ENCODE results near the gene NKAP. TPM values are rescaled to one million over a fixed set of nuclear protein-coding genes. Genes with fewer than 3 reads are reported as not detected.
"Not testable (repeated sequence)": the region's sequence is repeated elsewhere in the genome, so short reads cannot be mapped to it uniquely, and the experiment has no call there.

NKAP gene
- total and polyA plus RNA-seq, 10 donors = 6.6 to 10.8 (median 9.0) TPM

DNA sequence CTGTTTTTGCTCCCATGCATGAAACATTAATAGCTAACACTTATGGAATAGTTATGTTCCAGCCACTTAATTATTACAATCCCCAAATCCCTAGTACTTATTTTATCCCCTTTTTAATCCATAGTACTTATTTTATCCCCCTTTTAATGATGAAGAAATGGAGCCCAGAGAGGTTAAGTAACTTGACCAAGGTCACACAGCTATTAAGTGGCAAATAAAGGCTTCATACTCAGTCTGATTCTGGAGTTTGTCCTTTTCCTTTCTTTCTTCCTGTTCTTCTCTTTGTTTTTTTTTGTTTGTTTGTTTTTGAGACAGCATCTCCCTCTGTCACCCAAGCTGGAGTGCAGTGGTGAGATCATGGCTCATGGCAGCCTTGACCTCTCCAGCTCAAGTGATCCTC is 2.2 kb downstream of the NKAP start:
- Histone ChIP-seq H3K27ac (no peak overlapping the region), H3K4me3 (no peak overlapping the region), H3K9me3 (no peaks in the 10 kb centered on the region), H3K27me3 (replicated peaks in 1 of 7) (no peaks in the 10 kb centered on the region), H3K36me3 (peaks cover 0 to 25% (median 4%) of the 10 kb centered on the region in 6 donors), H3K4me1 (peaks cover 4 to 24% (median 18%) of the 10 kb centered on the region in 6 donors)
- TF ChIP-seq POLR2AphosphoS5 (IDR thresholded peaks at IDR 0.05) = no peak
- no peak for TF ChIP-seq POLR2A (IDR thresholded peaks at IDR 0.05)
- TF ChIP-seq, protein P1, sequence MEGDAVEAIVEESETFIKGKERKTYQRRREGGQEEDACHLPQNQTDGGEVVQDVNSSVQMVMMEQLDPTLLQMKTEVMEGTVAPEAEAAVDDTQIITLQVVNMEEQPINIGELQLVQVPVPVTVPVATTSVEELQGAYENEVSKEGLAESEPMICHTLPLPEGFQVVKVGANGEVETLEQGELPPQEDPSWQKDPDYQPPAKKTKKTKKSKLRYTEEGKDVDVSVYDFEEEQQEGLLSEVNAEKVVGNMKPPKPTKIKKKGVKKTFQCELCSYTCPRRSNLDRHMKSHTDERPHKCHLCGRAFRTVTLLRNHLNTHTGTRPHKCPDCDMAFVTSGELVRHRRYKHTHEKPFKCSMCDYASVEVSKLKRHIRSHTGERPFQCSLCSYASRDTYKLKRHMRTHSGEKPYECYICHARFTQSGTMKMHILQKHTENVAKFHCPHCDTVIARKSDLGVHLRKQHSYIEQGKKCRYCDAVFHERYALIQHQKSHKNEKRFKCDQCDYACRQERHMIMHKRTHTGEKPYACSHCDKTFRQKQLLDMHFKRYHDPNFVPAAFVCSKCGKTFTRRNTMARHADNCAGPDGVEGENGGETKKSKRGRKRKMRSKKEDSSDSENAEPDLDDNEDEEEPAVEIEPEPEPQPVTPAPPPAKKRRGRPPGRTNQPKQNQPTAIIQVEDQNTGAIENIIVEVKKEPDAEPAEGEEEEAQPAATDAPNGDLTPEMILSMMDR (IDR thresholded peaks at IDR 0.05 in 8 of 11, conservative IDR thresholded peaks at IDR 0.05 in 3 of 11) = no peak
- intact Hi-C loops (cut with DNase I; ENCODE audit: low total_unique reads) = no loop called here
- no peak for DNase-seq

DNA sequence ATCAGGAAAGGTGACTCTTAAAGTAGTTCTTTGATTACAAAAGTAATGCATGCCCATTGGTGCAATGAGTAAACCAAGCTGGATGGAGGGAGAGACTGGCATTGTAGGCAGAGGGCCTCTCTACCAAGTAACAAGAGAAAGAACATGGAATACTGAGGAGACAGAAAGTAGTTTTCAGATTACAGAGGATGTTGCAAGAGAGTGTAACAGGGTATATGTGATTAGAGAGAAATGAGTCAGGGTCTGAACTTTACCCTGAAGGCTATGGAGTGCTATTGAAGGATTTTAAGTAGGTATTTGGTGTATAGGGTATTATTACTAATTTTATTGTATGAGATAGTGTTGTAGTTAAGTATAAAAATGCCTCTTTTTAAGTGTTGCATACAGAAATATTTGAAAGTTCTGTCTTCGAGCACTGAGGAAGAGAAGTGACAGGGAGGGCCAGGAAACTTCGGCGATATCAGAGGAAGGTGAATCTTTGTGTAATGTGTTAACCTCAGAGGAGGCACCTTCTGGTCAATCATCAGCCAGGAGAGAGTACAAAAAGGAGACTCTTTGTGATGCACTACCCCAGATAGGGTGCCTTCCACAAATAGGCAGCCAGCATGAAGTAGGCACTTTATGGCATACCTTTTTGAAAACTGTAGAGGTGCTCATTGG is 8.2 kb downstream of the NKAP start:
- Histone ChIP-seq H3K36me3 (peaks cover 0 to 81% (median 40%) of the 10 kb centered on the region in 6 donors), H3K27me3 (replicated peaks in 1 of 7) (no peaks in the 10 kb centered on the region), H3K27ac (no peak overlapping the region), H3K4me3 (no peak overlapping the region), H3K4me1 (no peaks in the 10 kb centered on the region), H3K9me3 (no peaks in the 10 kb centered on the region)
- intact Hi-C loops (cut with DNase I; ENCODE audit: low total_unique reads) = no loop called here
- WGBS, 5 donors = 91 to 100% (median 92%) methylated on average over 3 of the region's 3 CpGs
- DNase-seq = no peak
- TF ChIP-seq POLR2AphosphoS5 (IDR thresholded peaks at IDR 0.05) = no peak
- no peak for TF ChIP-seq POLR2A (IDR thresholded peaks at IDR 0.05)
- TF ChIP-seq, protein P1 (IDR thresholded peaks at IDR 0.05 in 8 of 11, conservative IDR thresholded peaks at IDR 0.05 in 3 of 11) = no peak

DNA sequence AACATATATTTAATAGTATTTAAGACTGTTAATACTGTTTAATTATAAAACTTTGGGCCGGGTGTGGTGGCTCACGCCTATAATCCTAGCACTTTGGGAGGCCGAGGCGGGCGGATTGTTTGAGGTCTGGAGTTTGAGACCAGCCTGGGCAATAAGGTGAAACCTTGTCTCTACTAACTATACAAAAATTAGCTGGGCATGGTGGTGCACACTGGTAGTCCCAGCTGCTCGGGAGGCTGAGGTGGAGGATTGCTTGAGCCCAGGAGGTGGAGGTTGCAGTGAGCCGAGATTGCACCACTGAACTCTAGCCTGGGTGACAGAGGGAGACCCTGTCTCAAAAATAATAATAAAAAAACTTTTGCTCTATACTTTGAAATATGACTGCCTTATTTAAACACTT is 21.2 kb downstream of the NKAP start:
- WGBS, 5 donors = 89 to 99% (median 97%) methylated on average over 7 of the region's 7 CpGs
- H3K9me3 ChIP-seq; H3K27ac ChIP-seq; H3K4me1 ChIP-seq; intact Hi-C loops (cut with DNase I; ENCODE audit: low total_unique reads); H3K27me3 ChIP-seq (replicated peaks in 1 of 7); H3K4me3 ChIP-seq: not testable (repeated sequence)
- DNase-seq = peak; percentile 31
- peaks cover 0 to 50% (median 17%) of the 10 kb centered on the region in 6 donors for H3K36me3 ChIP-seq

GRCh38 chrX:119919835-119920585 is 23.5 kb downstream of the NKAP start:
- H3K4me3 ChIP-seq = no peak overlapping the region
- peaks cover 0 to 29% (median 8%) of the 10 kb centered on the region in 6 donors for H3K36me3 ChIP-seq
- no peaks in the 10 kb centered on the region for H3K27me3 ChIP-seq (replicated peaks in 1 of 7)
- H3K9me3 ChIP-seq = no peaks in the 10 kb centered on the region
- 84 to 100% (median 95%) methylated on average over 5 of the region's 5 CpGs for WGBS, 5 donors
- no peak for TF ChIP-seq POLR2A (IDR thresholded peaks at IDR 0.05)
- no peak overlapping the region for H3K27ac ChIP-seq
- no peaks in the 10 kb centered on the region for H3K4me1 ChIP-seq
- DNase-seq = no peak
- intact Hi-C loops (cut with DNase I; ENCODE audit: low total_unique reads) = no loop called here

GRCh38 chrX:119917877-119918276 is 25.7 kb downstream of the NKAP start:
- Histone ChIP-seq H3K27ac (no peak overlapping the region), H3K4me1 (no peaks in the 10 kb centered on the region), H3K27me3 (replicated peaks in 1 of 7) (no peaks in the 10 kb centered on the region), H3K36me3 (peaks cover 0 to 7% (median 0%) of the 10 kb centered on the region in 6 donors), H3K4me3 (no peak overlapping the region), H3K9me3 (no peaks in the 10 kb centered on the region)
- WGBS, 5 donors = 73 to 93% (median 88%) methylated on average over 2 of the region's 2 CpGs
- DNase-seq = no peak
- TF ChIP-seq POLR2A (IDR thresholded peaks at IDR 0.05) (no peak), POLR2AphosphoS5 (IDR thresholded peaks at IDR 0.05) (no peak)
- TF ChIP-seq, protein P1 (IDR thresholded peaks at IDR 0.05 in 8 of 11, conservative IDR thresholded peaks at IDR 0.05 in 3 of 11) = no peak
- intact Hi-C loops (cut with DNase I; ENCODE audit: low total_unique reads) = no loop called here

Measured in spleen (tissue), 11 donors.